Measurements from ENCODE around the gene TRIM9.

The TRIM9 gene

GRCh38 chr14:51053157-51053556 is 41.7 kb downstream of the TRIM9 start:
- DNase-seq, result no peak

- DNase-seq, result no peak
These were observed 49.9 kb downstream of the TRIM9 start for GRCh38 chr14:51044961-51045360.

- DNase-seq, result no peak
These were observed 53.0 kb downstream of the TRIM9 start for GRCh38 chr14:51041883-51042282.

- DNase-seq, result peak; percentile 60
These were observed 53.8 kb downstream of the TRIM9 start for GRCh38 chr14:51041108-51041531.

GRCh38 chr14:51039252-51039651 is 55.7 kb downstream of the TRIM9 start:
- no peak for DNase-seq

GRCh38 chr14:51035611-51036192 is 59.2 kb downstream of the TRIM9 start:
- DNase-seq, result no peak

- peak; percentile 47 for DNase-seq
These were observed 65.8 kb downstream of the TRIM9 start for GRCh38 chr14:51028851-51029754.

GRCh38 chr14:51028361-51028760 is 66.5 kb downstream of the TRIM9 start:
- DNase-seq, result no peak

GRCh38 chr14:51024377-51024776 is 70.5 kb downstream of the TRIM9 start:
- DNase-seq, result no peak

GRCh38 chr14:51023964-51024363 is 70.9 kb downstream of the TRIM9 start:
- no peak for DNase-seq

- DNase-seq, result no peak
These were observed 72.1 kb downstream of the TRIM9 start for GRCh38 chr14:51022769-51023168.

- peak; percentile 83 for DNase-seq
These were observed 74.7 kb downstream of the TRIM9 start for GRCh38 chr14:51020024-51020710.

GRCh38 chr14:51019089-51019488 is 75.8 kb downstream of the TRIM9 start:
- DNase-seq, result no peak

GRCh38 chr14:51018521-51018920 is 76.4 kb downstream of the TRIM9 start:
- no peak for DNase-seq

GRCh38 chr14:51014625-51015024 is 80.3 kb downstream of the TRIM9 start:
- no peak for DNase-seq

GRCh38 chr14:51014086-51014485 is 80.8 kb downstream of the TRIM9 start:
- no peak for DNase-seq

- DNase-seq, result no peak
These were observed 82.8 kb downstream of the TRIM9 start for GRCh38 chr14:51012055-51012454.

- no peak for DNase-seq
These were observed 86.5 kb downstream of the TRIM9 start for GRCh38 chr14:51008446-51008845.

GRCh38 chr14:51006781-51007211 is 88.1 kb downstream of the TRIM9 start:
- peak; percentile 68 for DNase-seq

- no peak for DNase-seq
These were observed 88.6 kb downstream of the TRIM9 start for GRCh38 chr14:51006324-51006723.

GRCh38 chr14:51004801-51005526 is 89.9 kb downstream of the TRIM9 start:
- no peak for DNase-seq

GRCh38 chr14:51004352-51004800 is 90.5 kb downstream of the TRIM9 start:
- no peak for DNase-seq
